PFSK-1 (cell line): ENCODE measurements around the gene ZBP1.

Source experiments
- FOXP2 ChIP-seq: optimal IDR thresholded peaks from 2 replicates; pipeline ENCODE3; 2011; ENCODE audit warnings: borderline replicate concordance, control low read depth, inconsistent platforms; ENCODE audit not compliant: insufficient read depth; ENCODE audit errors: extremely low read length, extremely low read depth
- POLR2AphosphoS5 ChIP-seq: IDR thresholded peaks from 2 replicates; pipeline ENCODE4 v1.6.1; 2012; ENCODE audit warnings: low read depth, mild to moderate bottlenecking, control low read depth, low read length, moderate library complexity
- SIN3A ChIP-seq: IDR thresholded peaks from 2 replicates; pipeline ENCODE4 v1.6.1; 2012; ENCODE audit warnings: mild to moderate bottlenecking, low read length, moderate library complexity, borderline replicate concordance; ENCODE audit not compliant: insufficient read depth
- TAF1 ChIP-seq: IDR thresholded peaks from 2 replicates; pipeline ENCODE4 v1.6.1; 2012; ENCODE audit warnings: low read length, control low read depth, borderline replicate concordance; ENCODE audit not compliant: insufficient read depth
- TF ChIP-seq, protein P1 (sequence below), 2 experiments: IDR thresholded peaks; 2 replicates each; pipeline versions ENCODE4 v1.6.1 to v1.8.0; 2011 to 2012; ENCODE audit warnings: low read depth in 2 of 2, low read length in 2 of 2, control low read depth in 1 of 2, inconsistent platforms in 1 of 2, mild to moderate bottlenecking in 1 of 2, moderate library complexity in 1 of 2; ENCODE audit not compliant: insufficient read depth in 1 of 2

ZBP1 gene

GRCh38 chr20:57649617-57650015 is 29.4 kb upstream of the ZBP1 start:
- TF ChIP-seq SIN3A, result no peak
- no peak for TF ChIP-seq FOXP2
- TF ChIP-seq, protein P1, sequence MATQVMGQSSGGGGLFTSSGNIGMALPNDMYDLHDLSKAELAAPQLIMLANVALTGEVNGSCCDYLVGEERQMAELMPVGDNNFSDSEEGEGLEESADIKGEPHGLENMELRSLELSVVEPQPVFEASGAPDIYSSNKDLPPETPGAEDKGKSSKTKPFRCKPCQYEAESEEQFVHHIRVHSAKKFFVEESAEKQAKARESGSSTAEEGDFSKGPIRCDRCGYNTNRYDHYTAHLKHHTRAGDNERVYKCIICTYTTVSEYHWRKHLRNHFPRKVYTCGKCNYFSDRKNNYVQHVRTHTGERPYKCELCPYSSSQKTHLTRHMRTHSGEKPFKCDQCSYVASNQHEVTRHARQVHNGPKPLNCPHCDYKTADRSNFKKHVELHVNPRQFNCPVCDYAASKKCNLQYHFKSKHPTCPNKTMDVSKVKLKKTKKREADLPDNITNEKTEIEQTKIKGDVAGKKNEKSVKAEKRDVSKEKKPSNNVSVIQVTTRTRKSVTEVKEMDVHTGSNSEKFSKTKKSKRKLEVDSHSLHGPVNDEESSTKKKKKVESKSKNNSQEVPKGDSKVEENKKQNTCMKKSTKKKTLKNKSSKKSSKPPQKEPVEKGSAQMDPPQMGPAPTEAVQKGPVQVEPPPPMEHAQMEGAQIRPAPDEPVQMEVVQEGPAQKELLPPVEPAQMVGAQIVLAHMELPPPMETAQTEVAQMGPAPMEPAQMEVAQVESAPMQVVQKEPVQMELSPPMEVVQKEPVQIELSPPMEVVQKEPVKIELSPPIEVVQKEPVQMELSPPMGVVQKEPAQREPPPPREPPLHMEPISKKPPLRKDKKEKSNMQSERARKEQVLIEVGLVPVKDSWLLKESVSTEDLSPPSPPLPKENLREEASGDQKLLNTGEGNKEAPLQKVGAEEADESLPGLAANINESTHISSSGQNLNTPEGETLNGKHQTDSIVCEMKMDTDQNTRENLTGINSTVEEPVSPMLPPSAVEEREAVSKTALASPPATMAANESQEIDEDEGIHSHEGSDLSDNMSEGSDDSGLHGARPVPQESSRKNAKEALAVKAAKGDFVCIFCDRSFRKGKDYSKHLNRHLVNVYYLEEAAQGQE (IDR thresholded peaks at IDR 0.05; ENCODE audit: insufficient read depth in 1 of 2, low read depth in 2 of 2, low read length in 2 of 2), result no peak
- no peak for TF ChIP-seq TAF1
- TF ChIP-seq POLR2AphosphoS5, result no peak

DNA sequence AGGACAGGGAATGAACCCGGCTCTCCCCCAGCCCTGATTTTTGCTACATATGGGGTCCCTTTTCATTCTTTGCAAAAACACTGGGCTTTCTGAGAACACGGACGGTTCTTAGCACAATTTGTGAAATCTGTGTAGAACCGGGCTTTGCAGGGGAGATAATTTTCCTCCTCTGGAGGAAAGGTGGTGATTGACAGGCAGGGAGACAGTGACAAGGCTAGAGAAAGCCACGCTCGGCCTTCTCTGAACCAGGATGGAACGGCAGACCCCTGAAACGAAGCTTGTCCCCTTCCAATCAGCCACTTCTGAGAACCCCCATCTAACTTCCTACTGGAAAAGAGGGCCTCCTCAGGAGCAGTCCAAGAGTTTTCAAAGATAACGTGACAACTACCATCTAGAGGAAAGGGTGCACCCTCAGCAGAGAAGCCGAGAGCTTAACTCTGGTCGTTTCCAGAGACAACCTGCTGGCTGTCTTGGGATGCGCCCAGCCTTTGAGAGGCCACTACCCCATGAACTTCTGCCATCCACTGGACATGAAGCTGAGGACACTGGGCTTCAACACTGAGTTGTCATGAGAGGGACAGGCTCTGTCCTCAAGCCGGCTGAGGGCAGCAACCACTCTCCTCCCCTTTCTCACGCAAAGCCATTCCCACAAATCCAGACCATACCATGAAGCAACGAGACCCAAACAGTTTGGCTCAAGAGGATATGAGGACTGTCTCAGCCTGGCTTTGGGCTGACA is 28.8 kb upstream of the ZBP1 start:
- TF ChIP-seq SIN3A (no peak), FOXP2 (no peak), TAF1 (no peak)

DNA sequence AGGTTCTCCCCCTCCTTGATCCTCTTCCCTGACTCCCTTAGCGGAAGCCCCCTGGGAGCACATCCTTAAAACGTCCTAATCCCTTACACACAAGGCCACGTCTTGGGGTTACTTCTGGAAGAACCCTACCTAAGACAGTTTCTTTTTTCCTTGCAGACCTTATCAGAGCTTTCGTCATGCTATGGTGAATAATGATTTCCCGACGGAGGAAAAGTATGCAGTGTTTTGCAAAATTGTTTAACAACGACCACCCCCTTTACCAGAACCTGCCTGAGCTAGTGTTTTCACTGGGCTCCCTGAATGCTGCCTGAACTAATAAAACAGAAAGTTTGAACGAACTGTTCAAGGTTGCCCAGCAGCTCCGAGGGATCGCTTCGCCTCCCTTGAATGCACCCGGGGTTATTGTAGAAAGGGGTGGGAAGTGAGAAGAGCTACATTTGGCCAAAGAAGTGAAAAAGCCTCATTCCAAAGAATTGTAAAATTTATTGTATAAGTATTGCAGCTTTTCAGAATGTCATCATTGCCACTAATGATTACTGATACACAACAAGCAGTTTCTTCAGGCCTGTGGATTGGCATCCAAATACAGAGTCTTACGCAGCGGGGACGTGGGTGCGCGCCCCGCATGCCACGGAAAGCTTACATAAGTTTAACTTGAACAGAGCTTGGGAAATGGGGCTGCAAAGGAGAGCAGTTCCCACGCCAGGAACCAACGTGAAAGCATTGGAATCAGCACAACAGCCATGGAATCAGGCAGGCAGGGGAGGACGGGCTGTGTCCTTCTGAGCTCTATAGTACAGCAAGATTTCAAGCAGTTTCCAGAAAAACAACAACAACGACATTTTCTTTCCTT is 27.9 kb upstream of the ZBP1 start:
- TF ChIP-seq FOXP2 (no peak), POLR2AphosphoS5 (no peak), TAF1 (no peak), SIN3A (no peak)
- TF ChIP-seq, protein P1 (IDR thresholded peaks at IDR 0.05; ENCODE audit: insufficient read depth in 1 of 2, low read depth in 2 of 2, low read length in 2 of 2), result no peak

DNA sequence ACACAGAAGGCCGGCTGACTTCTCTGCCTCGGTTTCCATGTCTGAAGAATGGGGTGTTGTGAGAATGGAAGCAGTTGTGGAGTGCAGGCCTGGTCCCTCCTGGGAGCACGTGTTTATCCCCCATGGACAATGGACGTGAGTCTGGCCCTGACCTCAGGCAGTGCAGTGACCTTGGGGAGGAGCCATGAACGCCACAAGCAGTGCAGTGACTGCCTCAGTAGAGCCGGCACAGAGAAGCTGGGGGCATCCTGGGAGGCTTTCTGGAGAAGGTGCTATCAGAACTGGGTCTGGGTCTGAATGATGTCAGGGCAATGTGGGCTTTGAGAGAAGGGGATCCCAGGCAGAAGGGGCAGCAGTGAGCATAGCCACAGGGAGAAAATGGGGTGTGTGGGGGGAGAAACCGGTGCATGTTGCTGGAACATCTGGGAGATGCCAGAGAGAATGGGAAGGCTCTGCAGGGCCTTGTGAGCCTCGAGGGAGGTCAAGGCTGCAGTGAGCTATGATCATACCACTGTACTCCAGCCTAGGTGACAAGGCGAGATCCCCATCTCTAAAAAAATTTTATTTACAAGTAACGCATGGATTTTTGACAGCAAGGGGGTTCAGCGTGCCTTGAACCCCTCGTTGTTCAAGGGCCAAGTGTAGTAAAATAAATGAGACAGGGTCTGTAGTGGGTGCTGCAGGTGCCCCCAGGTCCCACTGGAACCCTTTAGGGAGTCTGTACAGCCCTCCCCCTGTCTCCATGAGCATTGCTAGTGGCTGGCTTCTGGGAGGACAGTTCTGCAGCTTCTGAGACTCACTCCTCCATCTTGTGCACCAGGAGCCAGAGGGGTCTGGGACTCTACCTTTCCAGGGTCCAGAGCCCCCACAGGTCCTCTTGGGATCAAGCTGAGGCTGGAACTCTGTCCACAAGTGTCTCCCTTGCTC is 27.0 kb upstream of the ZBP1 start:
- TF ChIP-seq, protein P1 (IDR thresholded peaks at IDR 0.05; ENCODE audit: insufficient read depth in 1 of 2, low read depth in 2 of 2, low read length in 2 of 2), result no peak
- TF ChIP-seq TAF1 (no peak), FOXP2 (no peak)

GRCh38 chr20:57638895-57639236 is 18.6 kb upstream of the ZBP1 start:
- no peak for TF ChIP-seq TAF1
- no peak for TF ChIP-seq POLR2AphosphoS5
- TF ChIP-seq, protein P1 (IDR thresholded peaks at IDR 0.05; ENCODE audit: insufficient read depth in 1 of 2, low read depth in 2 of 2, low read length in 2 of 2), result no peak
- no peak for TF ChIP-seq SIN3A
- no peak for TF ChIP-seq FOXP2
